Measurements from ENCODE around the gene RDM1.
A peak's percentile ranks its signal among the peaks of the same experiment; 100 is the strongest.

The RDM1 gene

GRCh38 chr17:35879773-35880654 is 50.6 kb downstream of the RDM1 start, which contains the start of gene CCL5:
Gene CCL5 (minus strand): TSS chr17:35880360.
- no peak for TF ChIP-seq CTCF (IDR thresholded peaks at IDR 0.05; ENCODE audit: poor library complexity, severe bottlenecking)
- DNase-seq (ENCODE audit: low spot score) (no peak), ATAC-seq (ENCODE audit: low read depth) (peak; percentile 67)
- H3K4me3 ChIP-seq (ENCODE audit: severe bottlenecking) = no peak within 1 kb of the TSS
- H3K27me3 ChIP-seq (ENCODE audit: insufficient read depth, poor library complexity, severe bottlenecking) = no peaks in the 10 kb centered on the region
- no peaks in the 10 kb centered on the region for H3K36me3 ChIP-seq (ENCODE audit: low read depth)
- H3K27ac ChIP-seq (ENCODE audit: poor library complexity, severe bottlenecking) = no peak within 1 kb of the TSS
- no peaks in the 10 kb centered on the region for H3K4me1 ChIP-seq (ENCODE audit: insufficient read depth, poor library complexity, severe bottlenecking)
- H3K9me3 ChIP-seq (ENCODE audit: severe bottlenecking) = no peaks in the 10 kb centered on the region

- H3K4me3 ChIP-seq (ENCODE audit: severe bottlenecking) = no peak overlapping the region
- ATAC-seq (ENCODE audit: low read depth) (no peak), DNase-seq (ENCODE audit: low spot score) (no peak)
- H3K27ac ChIP-seq (ENCODE audit: poor library complexity, severe bottlenecking) = no peak overlapping the region
- TF ChIP-seq CTCF (IDR thresholded peaks at IDR 0.05; ENCODE audit: poor library complexity, severe bottlenecking) = no peak
- H3K36me3 ChIP-seq (ENCODE audit: low read depth) = no peaks in the 10 kb centered on the region
- H3K9me3 ChIP-seq (ENCODE audit: severe bottlenecking) = no peaks in the 10 kb centered on the region
- no peaks in the 10 kb centered on the region for H3K27me3 ChIP-seq (ENCODE audit: insufficient read depth, poor library complexity, severe bottlenecking)
- no peaks in the 10 kb centered on the region for H3K4me1 ChIP-seq (ENCODE audit: insufficient read depth, poor library complexity, severe bottlenecking)
Observed at GRCh38 chr17:35878361-35878760, 52.2 kb downstream of the RDM1 start.

- DNase-seq (ENCODE audit: low spot score) (no peak), ATAC-seq (ENCODE audit: low read depth) (no peak)
- Histone ChIP-seq H3K27me3 (ENCODE audit: insufficient read depth, poor library complexity, severe bottlenecking) (no peaks in the 10 kb centered on the region), H3K36me3 (ENCODE audit: low read depth) (no peaks in the 10 kb centered on the region), H3K27ac (ENCODE audit: poor library complexity, severe bottlenecking) (no peak overlapping the region), H3K4me1 (ENCODE audit: insufficient read depth, poor library complexity, severe bottlenecking) (no peaks in the 10 kb centered on the region), H3K9me3 (ENCODE audit: severe bottlenecking) (no peaks in the 10 kb centered on the region), H3K4me3 (ENCODE audit: severe bottlenecking) (no peak overlapping the region)
- no peak for TF ChIP-seq CTCF (IDR thresholded peaks at IDR 0.05; ENCODE audit: poor library complexity, severe bottlenecking)
Observed at GRCh38 chr17:35877345-35878029, 53.1 kb downstream of the RDM1 start.

GRCh38 chr17:35876534-35876933 is 54.0 kb downstream of the RDM1 start:
- ATAC-seq (ENCODE audit: low read depth) (no peak), DNase-seq (ENCODE audit: low spot score) (no peak)
- Histone ChIP-seq H3K9me3 (ENCODE audit: severe bottlenecking) (no peaks in the 10 kb centered on the region), H3K4me3 (ENCODE audit: severe bottlenecking) (no peak overlapping the region), H3K27me3 (ENCODE audit: insufficient read depth, poor library complexity, severe bottlenecking) (no peaks in the 10 kb centered on the region), H3K36me3 (ENCODE audit: low read depth) (no peaks in the 10 kb centered on the region), H3K27ac (ENCODE audit: poor library complexity, severe bottlenecking) (no peak overlapping the region), H3K4me1 (ENCODE audit: insufficient read depth, poor library complexity, severe bottlenecking) (no peaks in the 10 kb centered on the region)
- TF ChIP-seq CTCF (IDR thresholded peaks at IDR 0.05; ENCODE audit: poor library complexity, severe bottlenecking) = no peak

- H3K4me3 ChIP-seq (ENCODE audit: severe bottlenecking) = no peak overlapping the region
- H3K27me3 ChIP-seq (ENCODE audit: insufficient read depth, poor library complexity, severe bottlenecking) = no peaks in the 10 kb centered on the region
- no peak overlapping the region for H3K27ac ChIP-seq (ENCODE audit: poor library complexity, severe bottlenecking)
- ATAC-seq (ENCODE audit: low read depth) (no peak), DNase-seq (ENCODE audit: low spot score) (no peak)
- TF ChIP-seq CTCF (IDR thresholded peaks at IDR 0.05; ENCODE audit: poor library complexity, severe bottlenecking) = no peak
- H3K9me3 ChIP-seq (ENCODE audit: severe bottlenecking) = no peaks in the 10 kb centered on the region
- H3K36me3 ChIP-seq (ENCODE audit: low read depth) = no peaks in the 10 kb centered on the region
- no peaks in the 10 kb centered on the region for H3K4me1 ChIP-seq (ENCODE audit: insufficient read depth, poor library complexity, severe bottlenecking)
Observed at GRCh38 chr17:35875800-35876139, 54.8 kb downstream of the RDM1 start.
